Body of pancreas (tissue), 4 donors: ENCODE data around the gene SLC26A9.

ENCODE experiments used
- POLR2A ChIP-seq, 3 donors: fragments of 450-650 bp; IDR thresholded peaks; one replicate each; pipeline ENCODE4 v1.6.1; 2016; ENCODE audit warnings: antibody characterized with exemption in 3 of 3, mild to moderate bottlenecking in 2 of 3
- TF ChIP-seq, protein P1 (sequence below), 7 experiments: fragments of 450-650 bp in 4 of 7; fragments of 200-600 bp in 3 of 7; sonication (generic) in 3 of 7; IDR thresholded peaks; one replicate each; pipeline ENCODE4 v1.5.1; 2016 to 2019; ENCODE audit warnings: antibody characterized with exemption in 7 of 7

DNA sequence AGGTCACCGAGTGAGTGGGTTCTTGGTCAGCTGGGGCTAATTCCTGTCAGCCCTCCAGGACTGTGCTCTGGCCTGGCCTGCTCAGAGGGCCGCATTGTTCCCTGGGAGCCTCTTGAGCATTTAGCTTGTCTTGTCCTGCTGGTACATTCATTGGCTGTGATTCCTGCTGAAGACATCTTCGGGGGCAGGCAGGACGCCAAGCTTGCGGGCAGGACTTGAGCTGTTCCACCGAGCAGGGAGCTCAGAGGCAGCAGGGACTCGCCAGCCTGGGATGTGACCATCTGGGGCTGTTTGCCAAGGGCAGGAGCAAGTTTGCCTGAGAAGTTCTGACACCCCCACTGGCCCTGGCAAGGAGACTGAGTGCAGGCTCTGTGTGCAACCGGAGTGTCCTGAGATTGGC is 7.0 kb upstream of the SLC26A9 start:
- no peak for TF ChIP-seq POLR2A (IDR thresholded peaks at IDR 0.05)
- TF ChIP-seq, protein P1, sequence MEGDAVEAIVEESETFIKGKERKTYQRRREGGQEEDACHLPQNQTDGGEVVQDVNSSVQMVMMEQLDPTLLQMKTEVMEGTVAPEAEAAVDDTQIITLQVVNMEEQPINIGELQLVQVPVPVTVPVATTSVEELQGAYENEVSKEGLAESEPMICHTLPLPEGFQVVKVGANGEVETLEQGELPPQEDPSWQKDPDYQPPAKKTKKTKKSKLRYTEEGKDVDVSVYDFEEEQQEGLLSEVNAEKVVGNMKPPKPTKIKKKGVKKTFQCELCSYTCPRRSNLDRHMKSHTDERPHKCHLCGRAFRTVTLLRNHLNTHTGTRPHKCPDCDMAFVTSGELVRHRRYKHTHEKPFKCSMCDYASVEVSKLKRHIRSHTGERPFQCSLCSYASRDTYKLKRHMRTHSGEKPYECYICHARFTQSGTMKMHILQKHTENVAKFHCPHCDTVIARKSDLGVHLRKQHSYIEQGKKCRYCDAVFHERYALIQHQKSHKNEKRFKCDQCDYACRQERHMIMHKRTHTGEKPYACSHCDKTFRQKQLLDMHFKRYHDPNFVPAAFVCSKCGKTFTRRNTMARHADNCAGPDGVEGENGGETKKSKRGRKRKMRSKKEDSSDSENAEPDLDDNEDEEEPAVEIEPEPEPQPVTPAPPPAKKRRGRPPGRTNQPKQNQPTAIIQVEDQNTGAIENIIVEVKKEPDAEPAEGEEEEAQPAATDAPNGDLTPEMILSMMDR (IDR thresholded peaks at IDR 0.05), result no peak
